Fibroblast of lung (primary cell): Measurements from ENCODE around the gene ADGRV1. TPM values are rescaled to one million over a fixed set of nuclear protein-coding genes. Genes with fewer than 3 reads are reported as not detected.

ENCODE experiments used
- DNase-seq, 2 donors: peaks; one replicate each; pipeline versions ENCODE4 v3.0.0 to v3.0.0-alpha.2; 2010; ENCODE audit warnings: low read depth in 2 of 2
- H2AFZ ChIP-seq: 2 replicates; pipeline ENCODE4 v1.5.1; 2012; ENCODE audit warnings: low read length, control low read depth, inconsistent platforms
- H3K27ac ChIP-seq: 2 replicates; pipeline ENCODE4 v1.5.1; 2011; ENCODE audit warnings: low read length, control low read depth; ENCODE audit not compliant: insufficient read depth
- H3K27me3 ChIP-seq: 2 replicates; pipeline ENCODE4 v1.5.1; 2011; ENCODE audit warnings: mild to moderate bottlenecking, low read length; ENCODE audit not compliant: control insufficient read depth, insufficient read depth
- H3K36me3 ChIP-seq: 2 replicates; pipeline ENCODE4 v1.5.1; 2011; ENCODE audit warnings: low read length; ENCODE audit not compliant: control insufficient read depth, insufficient read depth
- H3K4me1 ChIP-seq: 2 replicates; pipeline ENCODE4 v1.5.1; 2011; ENCODE audit warnings: low read length; ENCODE audit not compliant: control insufficient read depth, insufficient read depth; ENCODE audit errors: extremely low read depth
- H3K4me2 ChIP-seq: 2 replicates; pipeline ENCODE4 v1.5.1; 2011; ENCODE audit warnings: low read length, control low read depth; ENCODE audit not compliant: insufficient read depth; ENCODE audit errors: extremely low read depth
- H3K4me3 ChIP-seq, 4 experiments: fragments of 200-600 bp in 1 of 4; sonication (generic) in 1 of 4; replicated peaks in 1 of 4; 2 replicates each; pipeline ENCODE4 v1.5.1; 2011 to 2016; ENCODE audit warnings: low read length in 4 of 4, low read depth in 3 of 4, mild to moderate bottlenecking in 3 of 4, control low read depth in 2 of 4, inconsistent platforms in 1 of 4, mixed read lengths in 1 of 4; ENCODE audit not compliant: insufficient read depth in 1 of 4; ENCODE audit errors: control extremely low read depth in 1 of 4
- H3K79me2 ChIP-seq: 2 replicates; pipeline ENCODE4 v1.5.1; 2012; ENCODE audit warnings: mild to moderate bottlenecking, low read length, inconsistent platforms; ENCODE audit not compliant: control insufficient read depth, insufficient read depth
- H3K9ac ChIP-seq: 2 replicates; pipeline ENCODE4 v1.5.1; 2011; ENCODE audit warnings: mild to moderate bottlenecking, low read length, control low read depth; ENCODE audit not compliant: insufficient read depth
- H3K9me3 ChIP-seq: 2 replicates; pipeline ENCODE4 v1.5.1; 2012; ENCODE audit warnings: low read depth, low read length; ENCODE audit not compliant: control insufficient read depth, insufficient read depth
- H4K20me1 ChIP-seq: 2 replicates; pipeline ENCODE4 v1.5.1; 2011; ENCODE audit warnings: low read length; ENCODE audit not compliant: control insufficient read depth, insufficient read depth; ENCODE audit errors: extremely low read depth
- CTCF ChIP-seq, 2 donors: IDR thresholded peaks in 1 of 2; conservative IDR thresholded peaks in 1 of 2; 1 replicate in 1 of 2; 2 replicates in 1 of 2; pipeline ENCODE4 v1.5.1; 2011 to 2012; ENCODE audit warnings: low read length in 2 of 2, control low read depth in 1 of 2, inconsistent platforms in 1 of 2, low read depth in 1 of 2, mild to moderate bottlenecking in 1 of 2
- EZH2 ChIP-seq: IDR thresholded peaks from 2 replicates; pipeline ENCODE4 v1.5.1; 2012; ENCODE audit warnings: low read length, control low read depth, mild to moderate bottlenecking; ENCODE audit errors: missing control alignments
- polyA plus RNA-seq, 2 donors: library from polyadenylated mRNA; depleted of rRNA in 1 of 2; stranded (reverse) in 1 of 2; unstranded in 1 of 2; fragments of >200 nt; gene quantifications; 2 replicates each; pipeline ENCODE4 v1.2.1, GENCODE V29; 2011 to 2012; ENCODE audit warnings: missing spikeins in 1 of 2
- total RNA-seq: library from RNA; depleted of rRNA; stranded (reverse); fragments of >200 nt; gene quantifications from 2 replicates; pipeline ENCODE4 v1.2.1, GENCODE V29; 2014

ADGRV1 gene
- total and polyA plus RNA-seq, 2 donors (not counting 1 experiment from before 2014, with no cell fraction given) = 0.15 to 0.17 TPM

GRCh38 chr5:90902170-90902569, 343.6 kb downstream of the ADGRV1 start:
- H2AFZ ChIP-seq = no peak overlapping the region
- H3K9ac ChIP-seq = no peak overlapping the region
- H3K4me1 ChIP-seq = no peaks in the 10 kb centered on the region
- no peak overlapping the region for H3K27ac ChIP-seq
- no peaks in the 10 kb centered on the region for H3K36me3 ChIP-seq
- H3K4me2 ChIP-seq = no peak overlapping the region
- TF ChIP-seq CTCF (conservative IDR thresholded peaks at IDR 0.05 in 1 of 2, IDR thresholded peaks at IDR 0.05 in 1 of 2; ENCODE audit: low read depth in 1 of 2, low read length in 2 of 2) = no peak
- TF ChIP-seq EZH2 = no peak
- H3K4me3 ChIP-seq = no peak overlapping the region
- H3K79me2 ChIP-seq = no peaks in the 10 kb centered on the region
- no peaks in the 10 kb centered on the region for H3K27me3 ChIP-seq
- no peaks in the 10 kb centered on the region for H3K9me3 ChIP-seq
- H4K20me1 ChIP-seq = no peaks in the 10 kb centered on the region
- no peak for DNase-seq

- TF ChIP-seq CTCF (conservative IDR thresholded peaks at IDR 0.05 in 1 of 2, IDR thresholded peaks at IDR 0.05 in 1 of 2; ENCODE audit: low read depth in 1 of 2, low read length in 2 of 2) = no peak
- no peak for TF ChIP-seq EZH2
- Histone ChIP-seq H3K9ac (no peak overlapping the region), H2AFZ (no peak overlapping the region), H3K4me1 (no peaks in the 10 kb centered on the region), H3K4me2 (no peak overlapping the region), H3K4me3 (no peak overlapping the region), H3K79me2 (no peaks in the 10 kb centered on the region), H3K27ac (no peak overlapping the region), H3K9me3 (no peaks in the 10 kb centered on the region), H3K27me3 (no peaks in the 10 kb centered on the region), H3K36me3 (no peaks in the 10 kb centered on the region), H4K20me1 (no peaks in the 10 kb centered on the region)
- DNase-seq = no peak
Measured at GRCh38 chr5:90902651-90903386, 344.2 kb downstream of the ADGRV1 start.

- no peak overlapping the region for H3K9ac ChIP-seq
- DNase-seq = peak; percentile 28 to 86
- no peaks in the 10 kb centered on the region for H3K4me1 ChIP-seq
- H3K9me3 ChIP-seq = no peaks in the 10 kb centered on the region
- H3K27ac ChIP-seq = no peak overlapping the region
- no peak overlapping the region for H3K4me2 ChIP-seq
- H3K79me2 ChIP-seq = no peaks in the 10 kb centered on the region
- H4K20me1 ChIP-seq = no peaks in the 10 kb centered on the region
- no peaks in the 10 kb centered on the region for H3K36me3 ChIP-seq
- H3K27me3 ChIP-seq = no peaks in the 10 kb centered on the region
- TF ChIP-seq EZH2 (no peak), CTCF (conservative IDR thresholded peaks at IDR 0.05 in 1 of 2, IDR thresholded peaks at IDR 0.05 in 1 of 2; ENCODE audit: low read depth in 1 of 2, low read length in 2 of 2) (no peak)
- H3K4me3 ChIP-seq = no peak overlapping the region
- no peak overlapping the region for H2AFZ ChIP-seq
Measured at GRCh38 chr5:90909101-90909503, 350.5 kb downstream of the ADGRV1 start.
